CD4-positive, alpha-beta T cell treated with Interleukin-15 for 1 hour (primary cell): ENCODE measurements around the gene GJC2.
A peak's percentile ranks its signal among the peaks of the same experiment; 100 is the strongest.

Experiments used
- DNase-seq: peaks from one replicate; pipeline ENCODE4 v3.0.0-alpha.2; 2020

The GJC2 gene

GRCh38 chr1:228114827-228115226 lies 34.9 kb upstream of the GJC2 start:
- no peak for DNase-seq

- no peak for DNase-seq
Measured at GRCh38 chr1:228117335-228117734, 32.4 kb upstream of the GJC2 start.

GRCh38 chr1:228118040-228118439 lies 31.7 kb upstream of the GJC2 start:
- DNase-seq: no peak

- no peak for DNase-seq
Measured at GRCh38 chr1:228120351-228120750, 29.4 kb upstream of the GJC2 start.

- DNase-seq: no peak
Measured at GRCh38 chr1:228120857-228121489, 28.8 kb upstream of the GJC2 start.

GRCh38 chr1:228122921-228123441 lies 26.7 kb upstream of the GJC2 start:
- DNase-seq: no peak

- no peak for DNase-seq
Measured at GRCh38 chr1:228123505-228123904, 26.2 kb upstream of the GJC2 start.

- DNase-seq: no peak
Measured at GRCh38 chr1:228125185-228125584, 24.5 kb upstream of the GJC2 start.

GRCh38 chr1:228131766-228132165 lies 18.0 kb upstream of the GJC2 start:
- DNase-seq: no peak

- no peak for DNase-seq
Measured at GRCh38 chr1:228134591-228134990, 15.1 kb upstream of the GJC2 start.

GRCh38 chr1:228136901-228137300 lies 12.8 kb upstream of the GJC2 start:
- DNase-seq: no peak

GRCh38 chr1:228139406-228139930 lies 10.3 kb upstream of the GJC2 start:
- DNase-seq: no peak

- DNase-seq: peak; percentile 100
Measured at GRCh38 chr1:228139931-228140723, 9.6 kb upstream of the GJC2 start, which contains the start of gene GUK1. Gene GUK1 (plus strand): TSS chr1:228140279. CDS start chr1:228140303, 24 bp downstream.

GRCh38 chr1:228140724-228141225 lies 9.0 kb upstream of the GJC2 start:
- no peak for DNase-seq

GRCh38 chr1:228141226-228142044 lies 8.3 kb upstream of the GJC2 start:
- DNase-seq: no peak

- DNase-seq: peak; percentile 41
Measured at GRCh38 chr1:228142155-228142691, 7.5 kb upstream of the GJC2 start.

- no peak for DNase-seq
Measured at GRCh38 chr1:228142701-228143136, 7.0 kb upstream of the GJC2 start.

GRCh38 chr1:228143480-228144192 lies 6.1 kb upstream of the GJC2 start:
- DNase-seq: no peak

- DNase-seq: no peak
Measured at GRCh38 chr1:228144193-228144992, 5.3 kb upstream of the GJC2 start.

- DNase-seq: no peak
Measured at GRCh38 chr1:228144993-228145343, 4.8 kb upstream of the GJC2 start.
